B cell (primary cell): ENCODE results near the gene KATNB1. TPM values are rescaled to one million over a fixed set of nuclear protein-coding genes. Genes with fewer than 3 reads are reported as not detected.

Source experiments
- ATAC-seq: fragments of 200-7000 bp; cut with Tn5 transposase; one replicate; pipeline ENCODE4 v1.10.0; 2021; ENCODE audit warnings: low read depth, mild to moderate bottlenecking, moderate number of reproducible peaks, moderate library complexity
- CTCF ChIA-PET: fragments of 350-600 bp; sonication (Branson Sonifier 250); formaldehyde crosslinking; loops from one replicate; lab custom pipeline; 2021; ENCODE audit warnings: antibody characterized with exemption, inconsistent platforms; lab: Charles Lee
- POLR2A ChIA-PET: fragments of 350-600 bp; sonication (Branson Sonifier 250); formaldehyde crosslinking; loops from one replicate; lab custom pipeline; 2021; ENCODE audit warnings: antibody characterized with exemption; lab: Charles Lee
- DNase-seq: peaks from one replicate; pipeline ENCODE4 v3.0.0; 2013
- H2AFZ ChIP-seq: 2 replicates; pipeline ENCODE4 v1.6.1; 2012; ENCODE audit warnings: mild to moderate bottlenecking, low read depth, low read length; ENCODE audit not compliant: insufficient read depth, poor library complexity, severe bottlenecking
- H3K27ac ChIP-seq, 2 donors: 1 replicate in 1 of 2; 2 replicates in 1 of 2; pipeline ENCODE4 v1.5.1; 2012 to 2013; ENCODE audit warnings: low read length in 2 of 2, mild to moderate bottlenecking in 2 of 2, moderate library complexity in 1 of 2
- H3K27me3 ChIP-seq, 4 experiments: fragments of 200-600 bp in 1 of 4; sonication (generic) in 1 of 4; replicated peaks in 1 of 4; 1 replicate in 2 of 4; 2 replicates in 2 of 4; pipeline versions ENCODE4 v1.6.1 to v1.7.0; 2013 to 2016; ENCODE audit warnings: low read length in 3 of 4, mild to moderate bottlenecking in 2 of 4, mixed read lengths in 1 of 4, moderate library complexity in 1 of 4; ENCODE audit not compliant: insufficient read depth in 4 of 4, control insufficient read depth in 3 of 4; ENCODE audit errors: control extremely low read depth in 1 of 4
- H3K36me3 ChIP-seq, 2 experiments: replicated peaks in 1 of 2; 1 replicate in 1 of 2; 2 replicates in 1 of 2; pipeline versions ENCODE4 v1.6.1 to v1.7.1; 2013; ENCODE audit warnings: low read length in 1 of 2; ENCODE audit not compliant: insufficient read depth in 2 of 2, control insufficient read depth in 1 of 2; ENCODE audit errors: control extremely low read depth in 1 of 2, extremely low read depth in 1 of 2
- H3K4me1 ChIP-seq, 2 donors: fragments of 200-600 bp in 1 of 2; sonication (generic) in 1 of 2; 1 replicate in 1 of 2; 2 replicates in 1 of 2; pipeline versions ENCODE4 v1.5.1 to v1.6.1; 2013 to 2017; ENCODE audit warnings: low read length in 2 of 2; ENCODE audit not compliant: control insufficient read depth in 2 of 2, insufficient read depth in 2 of 2
- H3K4me2 ChIP-seq: replicated peaks from 2 replicates; pipeline ENCODE3; 2012; ENCODE audit warnings: mild to moderate bottlenecking, low read depth, low read length; ENCODE audit not compliant: poor library complexity, severe bottlenecking
- H3K4me3 ChIP-seq, 5 experiments: fragments of 200-600 bp in 1 of 5; sonication (generic) in 1 of 5; 1 replicate in 3 of 5; 2 replicates in 2 of 5; pipeline versions ENCODE4 v1.5.1 to v1.7.0; 2011 to 2016; ENCODE audit warnings: low read length in 4 of 5, mild to moderate bottlenecking in 4 of 5, low read depth in 2 of 5, control low read depth in 1 of 5, moderate library complexity in 1 of 5; ENCODE audit not compliant: insufficient read depth in 1 of 5; ENCODE audit errors: control extremely low read depth in 1 of 5, extremely low read depth in 1 of 5
- H3K79me2 ChIP-seq: fragments of 200-600 bp; sonication (generic); one replicate; pipeline ENCODE4 v1.6.0; 2016; ENCODE audit warnings: low read length; ENCODE audit not compliant: control insufficient read depth, insufficient read depth
- H3K9ac ChIP-seq: fragments of 200-600 bp; sonication (generic); 2 replicates; pipeline ENCODE4 v1.6.1; 2017; ENCODE audit warnings: mild to moderate bottlenecking, low read length, moderate library complexity
- H3K9me3 ChIP-seq, 3 donors: one replicate each; pipeline versions ENCODE4 v1.6.1 to v1.7.1; 2013; ENCODE audit warnings: low read length in 2 of 3; ENCODE audit not compliant: control insufficient read depth in 2 of 3, insufficient read depth in 1 of 3; ENCODE audit errors: control extremely low read depth in 1 of 3
- H4K20me1 ChIP-seq: 2 replicates; pipeline ENCODE4 v1.6.0; 2012; ENCODE audit warnings: mild to moderate bottlenecking, low read length; ENCODE audit not compliant: insufficient read depth, control insufficient read depth, poor library complexity, severe bottlenecking
- H3K27ac Mint-ChIP-seq: one replicate; pipeline ENCODE4 v1.8.0; 2021; ENCODE audit warnings: mixed read lengths
- H3K27me3 Mint-ChIP-seq: one replicate; pipeline ENCODE4 v1.8.0; 2021; ENCODE audit warnings: mixed read lengths
- H3K4me1 Mint-ChIP-seq: one replicate; pipeline ENCODE4 v1.8.0; 2021; ENCODE audit warnings: mixed read lengths
- H3K4me3 Mint-ChIP-seq: one replicate; pipeline ENCODE4 v1.8.0; 2021; ENCODE audit warnings: mixed read lengths
- H3K9me3 Mint-ChIP-seq: one replicate; pipeline ENCODE4 v1.8.0; 2022; ENCODE audit warnings: mixed read lengths; ENCODE audit not compliant: insufficient read depth
- CTCF ChIP-seq: fragments of 200-600 bp; IDR thresholded peaks from one replicate; pipeline ENCODE4 v1.8.0; 2022; ENCODE audit warnings: antibody characterized with exemption, mild to moderate bottlenecking
- EZH2 ChIP-seq: IDR thresholded peaks from 2 replicates; pipeline ENCODE4 v1.6.1; 2012; ENCODE audit warnings: borderline replicate concordance, low read depth, mild to moderate bottlenecking, moderate library complexity, low read length; ENCODE audit not compliant: insufficient read depth, poor library complexity, severe bottlenecking
- WGBS: methylation state at CpG from one replicate; pipeline ENCODE4 v1.1.5; 2013; ENCODE audit warnings: missing lambda C conversion rate; ENCODE audit not compliant: insufficient coverage; 5-methylcytosine and 5-hydroxymethylcytosine counted together
- intact Hi-C: fragments of 100-400 bp; cut with micrococcal nuclease; formaldehyde crosslinking; loops from one replicate; pipeline ENCODE4 v1.10.0; 2022
- polyA plus RNA-seq: library from polyadenylated mRNA; depleted of rRNA; stranded (reverse); fragments of >200 nt; gene quantifications from 2 replicates; pipeline ENCODE4 v1.2.3, GENCODE V29; 2012
- total RNA-seq, 2 donors: library from RNA; stranded (reverse); fragments of 120-200 nt in 1 of 2; gene quantifications; 1 replicate in 1 of 2; 2 replicates in 1 of 2; pipeline versions ENCODE4 v1.2.3 to v1.2.4, GENCODE V29; 2013 to 2022

Gene KATNB1
- total and polyA plus RNA-seq, 2 donors (not counting 1 experiment from before 2014, with no cell fraction given), result 20.3 to 29.0 TPM

DNA sequence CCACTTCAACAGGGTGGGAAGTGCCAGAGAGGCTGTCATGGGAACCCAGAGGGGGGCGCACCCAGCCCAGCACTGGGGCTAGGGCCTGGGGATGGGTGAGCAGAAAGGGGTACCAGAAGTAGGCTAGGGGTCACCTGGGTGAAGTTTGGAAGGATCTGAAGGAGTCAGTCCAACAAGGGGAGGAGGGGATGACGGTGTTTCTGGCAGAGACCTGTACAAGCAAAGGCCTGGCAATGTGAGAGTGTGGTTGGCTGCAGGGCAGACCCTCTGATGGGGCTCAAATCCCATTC is 13.4 kb upstream of the KATNB1 start:
- no peaks in the 10 kb centered on the region for H3K79me2 ChIP-seq
- H4K20me1 ChIP-seq, result no peaks in the 10 kb centered on the region
- H3K4me1 Mint-ChIP-seq, result peaks cover 5% of the 10 kb centered on the region
- no peak overlapping the region for H2AFZ ChIP-seq
- no peaks in the 10 kb centered on the region for H3K27me3 Mint-ChIP-seq
- H3K36me3 ChIP-seq, result no peaks in the 10 kb centered on the region
- 93% methylated on average over 2 of the region's 2 CpGs for WGBS
- no peak overlapping the region for H3K4me3 ChIP-seq
- peaks cover 0 to 8% of the 10 kb centered on the region in 2 donors for H3K4me1 ChIP-seq
- no peak overlapping the region for H3K4me2 ChIP-seq
- H3K27ac Mint-ChIP-seq, result no peak overlapping the region
- no peaks in the 10 kb centered on the region for H3K27me3 ChIP-seq
- intact Hi-C loops, result loop anchor here (10.0 kb wide), 1 partner anchor 147 kb away; no protein-coding TSS in a partner anchor
- TF ChIP-seq EZH2 (no peak), CTCF (no peak)
- DNase-seq, result no peak
- no peak overlapping the region for H3K9ac ChIP-seq
- H3K4me3 Mint-ChIP-seq, result no peak overlapping the region
- H3K9me3 ChIP-seq, result no peaks in the 10 kb centered on the region
- CTCF ChIA-PET, result no interaction called here
- H3K27ac ChIP-seq, result no peak overlapping the region
- ATAC-seq, result no peak
- POLR2A ChIA-PET, result no interaction called here
- H3K9me3 Mint-ChIP-seq, result no peaks in the 10 kb centered on the region

DNA sequence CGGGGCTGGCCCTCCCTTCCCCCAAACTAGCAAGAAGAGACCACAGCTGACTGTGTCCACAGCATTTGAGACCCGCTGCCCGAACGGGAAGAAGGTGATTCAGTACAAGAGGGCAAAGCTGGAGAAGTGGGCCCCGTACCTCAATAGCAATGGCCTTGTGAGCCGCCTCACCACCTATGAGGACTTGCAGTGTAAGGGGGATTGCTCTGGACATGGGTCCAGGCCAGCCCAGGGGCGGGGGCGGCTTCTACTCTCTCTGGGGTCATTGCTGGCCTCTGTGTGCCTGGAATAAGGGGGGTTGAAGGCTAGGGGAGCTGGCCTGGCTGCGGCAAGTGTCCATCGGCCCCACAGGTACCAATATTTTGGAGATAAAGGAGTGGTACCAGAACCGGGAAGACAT is 12.9 kb upstream of the KATNB1 start:
- Mint-ChIP-seq H3K27ac (no peak overlapping the region), H3K4me3 (no peak overlapping the region), H3K27me3 (no peaks in the 10 kb centered on the region), H3K9me3 (no peaks in the 10 kb centered on the region), H3K4me1 (peaks cover 5% of the 10 kb centered on the region)
- Histone ChIP-seq H3K9me3 (no peaks in the 10 kb centered on the region), H2AFZ (no peak overlapping the region), H3K27ac (no peak overlapping the region), H3K27me3 (no peaks in the 10 kb centered on the region), H3K79me2 (no peaks in the 10 kb centered on the region), H3K9ac (no peak overlapping the region), H3K4me2 (no peak overlapping the region), H3K36me3 (no peaks in the 10 kb centered on the region), H3K4me1 (peaks cover 0 to 8% of the 10 kb centered on the region in 2 donors), H4K20me1 (no peaks in the 10 kb centered on the region), H3K4me3 (no peak overlapping the region)
- CTCF ChIA-PET, result no interaction called here
- WGBS, result 79% methylated on average over 5 of the region's 11 CpGs
- TF ChIP-seq EZH2 (no peak), CTCF (no peak)
- ATAC-seq (no peak), DNase-seq (no peak)
- POLR2A ChIA-PET, result no interaction called here
- intact Hi-C loops, result loop anchor here (10.0 kb wide), 1 partner anchor 148 kb away; no protein-coding TSS in a partner anchor
